ENCODE data around the gene VAMP2.
"Not testable (repeated sequence)": the region's sequence is repeated elsewhere in the genome, so short reads cannot be mapped to it uniquely, and the experiment has no call there.

Gene VAMP2

GRCh38 chr17:8186787-8187516 is 24.2 kb upstream of the VAMP2 start:
- H3K9me3 Mint-ChIP-seq = no peaks in the 10 kb centered on the region
- H3K27ac Mint-ChIP-seq = no peak overlapping the region
- no peaks in the 10 kb centered on the region for H3K27me3 Mint-ChIP-seq
- peaks cover 19% of the 10 kb centered on the region for H3K4me1 Mint-ChIP-seq
- no peaks in the 10 kb centered on the region for H3K36me3 Mint-ChIP-seq (ENCODE audit: low read depth)
- ATAC-seq (peak; percentile 70), DNase-seq (peak; percentile 95)
- H3K4me3 Mint-ChIP-seq = no peak overlapping the region

GRCh38 chr17:8186446-8186786 is 23.7 kb upstream of the VAMP2 start:
- Mint-ChIP-seq H3K4me1 (peaks cover 20% of the 10 kb centered on the region), H3K27ac (no peak overlapping the region), H3K4me3 (no peak overlapping the region), H3K9me3 (no peaks in the 10 kb centered on the region), H3K27me3 (no peaks in the 10 kb centered on the region), H3K36me3 (ENCODE audit: low read depth) (no peaks in the 10 kb centered on the region)
- ATAC-seq = no peak
- no peak for DNase-seq

- Mint-ChIP-seq H3K9me3 (no peaks in the 10 kb centered on the region), H3K4me1 (peaks cover 19% of the 10 kb centered on the region), H3K27me3 (no peaks in the 10 kb centered on the region), H3K4me3 (no peak overlapping the region), H3K27ac (no peak overlapping the region), H3K36me3 (ENCODE audit: low read depth) (no peaks in the 10 kb centered on the region)
- DNase-seq (peak; percentile 94), ATAC-seq (peak; percentile 14)
These were observed 23.1 kb upstream of the VAMP2 start for GRCh38 chr17:8185582-8186445.

GRCh38 chr17:8176998-8177731 is 14.4 kb upstream of the VAMP2 start:
- no peak for ATAC-seq
- Mint-ChIP-seq H3K9me3 (no peaks in the 10 kb centered on the region), H3K4me1 (peaks cover 50% of the 10 kb centered on the region), H3K36me3 (ENCODE audit: low read depth) (peaks cover 6% of the 10 kb centered on the region), H3K4me3 (peak overlapping the region; percentile 95), H3K27me3 (no peaks in the 10 kb centered on the region), H3K27ac (peak overlapping the region; percentile 82)
- no peak for DNase-seq

DNA sequence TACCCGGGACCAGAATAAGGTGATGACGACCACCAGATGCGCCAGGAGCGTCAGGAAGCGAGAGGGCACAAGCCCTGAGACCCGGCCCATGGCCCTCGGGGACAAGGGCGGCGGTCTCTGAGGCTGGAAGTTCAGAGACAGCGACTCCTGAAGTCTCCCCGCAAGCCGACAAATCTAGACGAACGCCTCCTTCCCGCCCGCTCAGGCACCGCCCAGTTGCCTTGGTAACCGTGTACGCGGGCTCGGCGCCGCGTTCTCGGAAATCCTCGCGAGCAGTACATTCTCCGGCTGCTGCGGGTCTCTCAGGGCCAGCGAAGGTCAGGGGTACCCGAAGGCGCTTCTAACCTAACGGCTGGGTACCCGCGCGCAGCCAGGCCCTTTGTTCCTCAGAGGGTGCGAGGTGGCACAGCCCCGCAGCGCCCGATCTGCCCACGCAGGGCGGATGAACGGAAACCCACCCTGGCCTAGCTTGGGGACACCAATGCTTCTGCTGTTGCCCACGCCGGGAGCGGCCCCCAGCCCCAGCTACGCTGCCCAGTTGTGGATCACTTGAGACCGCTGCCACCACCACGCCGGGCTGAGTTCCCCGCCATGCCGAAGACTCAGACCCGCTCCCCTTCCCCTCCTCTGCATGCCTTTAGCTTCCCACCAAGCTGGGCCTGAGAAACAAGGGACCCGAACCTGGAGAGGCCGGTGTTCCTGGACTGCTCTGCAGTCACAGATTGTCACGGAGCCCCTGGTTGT is 13.6 kb upstream of the VAMP2 start, which contains the start of gene TMEM107:
Gene TMEM107 (minus strand): TSS at position 184 of the 744 bp plus-strand sequence. CDS start 94 bp downstream, at position 90.
- H3K27me3 Mint-ChIP-seq = no peaks in the 10 kb centered on the region
- H3K4me1 Mint-ChIP-seq = peaks cover 51% of the 10 kb centered on the region
- no peaks in the 10 kb centered on the region for H3K9me3 Mint-ChIP-seq
- peak within 1 kb of the TSS; percentile 82 for H3K27ac Mint-ChIP-seq
- peak; percentile 90 for DNase-seq
- H3K36me3 Mint-ChIP-seq (ENCODE audit: low read depth) = peaks cover 6% of the 10 kb centered on the region
- H3K4me3 Mint-ChIP-seq = peak within 1 kb of the TSS; percentile 95
- peak; percentile 53 for ATAC-seq

DNA sequence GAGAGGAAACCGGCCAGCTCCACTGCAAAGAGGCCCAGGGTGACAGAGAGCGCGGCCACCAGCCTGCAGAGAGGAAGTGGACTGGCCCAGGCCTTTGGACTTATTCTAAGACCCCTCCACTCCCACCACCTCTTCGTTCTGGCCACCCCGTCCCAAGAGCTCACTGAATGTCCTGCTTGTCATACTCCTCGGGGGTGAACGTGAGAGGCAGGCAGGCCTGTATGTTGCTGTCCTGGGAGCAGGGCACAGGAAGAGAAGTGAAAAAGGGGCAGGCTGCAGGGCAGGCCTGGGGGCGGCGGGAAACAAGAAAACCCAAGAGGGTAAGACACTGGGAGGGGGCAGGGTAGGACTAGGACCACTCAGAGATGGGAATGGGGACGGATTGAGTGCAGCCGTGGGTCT is 13.0 kb upstream of the VAMP2 start:
- Mint-ChIP-seq H3K4me1 (peaks cover 50% of the 10 kb centered on the region), H3K27me3 (no peaks in the 10 kb centered on the region), H3K4me3 (peak overlapping the region; percentile 95), H3K36me3 (ENCODE audit: low read depth) (peaks cover 6% of the 10 kb centered on the region), H3K9me3 (no peaks in the 10 kb centered on the region), H3K27ac (peak overlapping the region; percentile 82)
- DNase-seq = no peak
- peak; percentile 4 for ATAC-seq

- Mint-ChIP-seq H3K27ac (peak overlapping the region; percentile 100), H3K36me3 (ENCODE audit: low read depth) (peaks cover 6% of the 10 kb centered on the region), H3K4me1 (peaks cover 50% of the 10 kb centered on the region), H3K9me3 (no peaks in the 10 kb centered on the region), H3K4me3 (peak overlapping the region; percentile 80), H3K27me3 (no peaks in the 10 kb centered on the region)
- ATAC-seq (no peak), DNase-seq (no peak)
These were observed 11.1 kb upstream of the VAMP2 start for GRCh38 chr17:8173871-8174322.

DNA sequence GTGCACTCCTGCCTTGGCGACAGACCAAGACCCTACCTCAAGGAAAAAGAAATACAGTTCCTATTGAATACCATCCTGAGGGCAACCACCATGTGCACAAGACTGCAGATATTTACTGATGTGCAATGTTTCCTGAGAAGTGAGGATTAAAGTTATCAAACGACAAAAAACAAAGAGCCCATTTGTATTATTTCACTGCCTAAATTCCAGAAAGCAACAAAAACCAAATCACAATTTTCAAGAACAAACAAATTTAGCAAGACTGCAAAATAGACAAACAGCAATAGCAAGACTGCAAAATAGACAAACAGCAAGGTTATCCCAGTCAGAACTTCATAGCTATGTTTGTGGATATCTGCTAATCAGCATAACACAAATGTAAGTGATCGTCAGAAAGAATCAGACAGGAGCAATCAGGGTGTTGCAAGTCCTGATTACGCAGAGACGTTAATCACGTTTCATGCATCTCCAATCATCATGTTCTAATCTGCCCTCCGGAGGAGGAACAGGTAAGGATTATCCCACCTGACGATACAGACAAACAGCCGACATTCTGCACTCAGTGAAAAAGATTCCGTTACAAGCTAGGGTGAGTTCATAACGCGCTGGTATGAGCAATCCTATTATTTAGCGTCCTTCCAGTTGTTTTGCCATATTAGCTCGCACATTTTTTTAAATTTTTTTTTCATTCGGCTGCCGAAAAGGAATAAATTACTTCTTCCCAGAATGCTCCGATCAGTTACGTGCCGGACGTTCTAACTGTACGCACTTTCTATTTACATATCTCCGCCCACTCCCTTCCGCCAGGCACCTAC is 10.5 kb upstream of the VAMP2 start:
- Mint-ChIP-seq H3K36me3 (ENCODE audit: low read depth) (peaks cover 6% of the 10 kb centered on the region), H3K4me1 (peaks cover 50% of the 10 kb centered on the region), H3K9me3 (no peaks in the 10 kb centered on the region), H3K27me3 (no peaks in the 10 kb centered on the region), H3K27ac (peak overlapping the region; percentile 100), H3K4me3 (peak overlapping the region; percentile 80)
- peak; percentile 75 for DNase-seq
- ATAC-seq = peak; percentile 91

DNA sequence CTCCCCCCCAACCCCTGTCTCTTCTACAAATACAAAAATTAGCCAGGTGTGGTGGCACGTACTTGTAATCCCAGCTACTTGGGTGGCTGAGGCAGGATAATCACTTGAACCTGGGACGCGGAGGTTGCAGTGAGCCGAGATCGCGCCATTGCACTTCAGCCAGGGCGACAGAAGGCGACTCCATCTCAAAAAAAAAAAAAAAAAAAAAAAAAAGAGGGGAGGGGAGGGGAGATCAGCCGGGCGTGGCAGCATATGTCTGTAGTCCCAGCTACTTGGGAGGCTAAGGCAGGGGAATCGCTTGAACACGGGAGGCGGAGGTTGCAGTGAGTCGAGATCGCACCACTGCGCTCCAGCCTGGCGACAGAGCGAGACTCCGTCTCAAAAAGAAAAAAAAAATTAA is 7.4 kb upstream of the VAMP2 start:
- H3K27ac Mint-ChIP-seq; H3K27me3 Mint-ChIP-seq; H3K36me3 Mint-ChIP-seq (ENCODE audit: low read depth); H3K9me3 Mint-ChIP-seq; H3K4me3 Mint-ChIP-seq; ATAC-seq; DNase-seq: not testable (repeated sequence)
- H3K4me1 Mint-ChIP-seq = peaks cover 37% of the 10 kb centered on the region

DNA sequence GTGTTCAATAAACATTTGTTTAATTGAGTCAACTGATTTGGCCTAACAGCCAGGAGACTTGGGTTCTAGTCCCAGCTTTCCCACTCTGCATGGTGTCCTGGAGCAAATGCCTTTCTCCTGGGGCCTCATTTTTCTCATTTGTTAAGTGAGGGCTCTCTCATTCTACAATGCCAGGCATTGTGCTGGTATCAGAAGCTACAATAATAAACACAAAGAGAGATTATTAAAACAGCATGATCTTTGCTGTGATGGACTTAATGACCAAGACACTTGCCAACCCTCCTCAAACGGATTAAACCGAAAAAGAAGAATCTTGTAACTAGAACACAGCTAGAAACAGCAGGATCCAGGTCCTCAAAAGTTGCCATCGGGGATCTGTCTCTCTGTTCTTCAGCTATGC is 4.8 kb upstream of the VAMP2 start:
- DNase-seq (no peak), ATAC-seq (no peak)
- peaks cover 33% of the 10 kb centered on the region for H3K4me1 Mint-ChIP-seq
- no peak overlapping the region for H3K27ac Mint-ChIP-seq
- H3K27me3 Mint-ChIP-seq = no peaks in the 10 kb centered on the region
- no peaks in the 10 kb centered on the region for H3K36me3 Mint-ChIP-seq (ENCODE audit: low read depth)
- H3K4me3 Mint-ChIP-seq = no peak overlapping the region
- H3K9me3 Mint-ChIP-seq = no peaks in the 10 kb centered on the region

GRCh38 chr17:8166731-8167130 is 4.0 kb upstream of the VAMP2 start:
- Mint-ChIP-seq H3K4me1 (peaks cover 35% of the 10 kb centered on the region), H3K27ac (no peak overlapping the region), H3K4me3 (no peak overlapping the region), H3K27me3 (no peaks in the 10 kb centered on the region), H3K9me3 (no peaks in the 10 kb centered on the region), H3K36me3 (ENCODE audit: low read depth) (peaks cover 2% of the 10 kb centered on the region)
- ATAC-seq (no peak), DNase-seq (no peak)

DNA sequence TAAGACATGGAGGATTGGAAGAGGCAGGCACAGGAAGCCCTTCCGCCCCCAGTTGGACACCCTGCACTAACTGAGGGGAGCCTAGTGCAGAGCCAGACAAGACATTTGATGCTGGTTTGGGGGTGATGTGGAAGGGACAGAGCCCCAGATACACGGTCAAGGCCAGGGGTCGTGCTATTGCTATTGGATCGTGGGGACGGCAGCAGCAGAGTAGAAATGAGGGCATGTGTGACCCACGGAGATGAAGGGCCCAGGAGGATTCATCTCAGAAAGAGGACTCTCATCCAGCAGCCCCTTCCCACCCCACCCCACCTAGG is 2.0 kb upstream of the VAMP2 start:
- H3K9me3 Mint-ChIP-seq = no peaks in the 10 kb centered on the region
- no peak for DNase-seq
- H3K36me3 Mint-ChIP-seq (ENCODE audit: low read depth) = peaks cover 18% of the 10 kb centered on the region
- H3K27ac Mint-ChIP-seq = peak overlapping the region; percentile 95
- no peaks in the 10 kb centered on the region for H3K27me3 Mint-ChIP-seq
- peaks cover 51% of the 10 kb centered on the region for H3K4me1 Mint-ChIP-seq
- no peak for ATAC-seq
- peak overlapping the region; percentile 81 for H3K4me3 Mint-ChIP-seq

DNA sequence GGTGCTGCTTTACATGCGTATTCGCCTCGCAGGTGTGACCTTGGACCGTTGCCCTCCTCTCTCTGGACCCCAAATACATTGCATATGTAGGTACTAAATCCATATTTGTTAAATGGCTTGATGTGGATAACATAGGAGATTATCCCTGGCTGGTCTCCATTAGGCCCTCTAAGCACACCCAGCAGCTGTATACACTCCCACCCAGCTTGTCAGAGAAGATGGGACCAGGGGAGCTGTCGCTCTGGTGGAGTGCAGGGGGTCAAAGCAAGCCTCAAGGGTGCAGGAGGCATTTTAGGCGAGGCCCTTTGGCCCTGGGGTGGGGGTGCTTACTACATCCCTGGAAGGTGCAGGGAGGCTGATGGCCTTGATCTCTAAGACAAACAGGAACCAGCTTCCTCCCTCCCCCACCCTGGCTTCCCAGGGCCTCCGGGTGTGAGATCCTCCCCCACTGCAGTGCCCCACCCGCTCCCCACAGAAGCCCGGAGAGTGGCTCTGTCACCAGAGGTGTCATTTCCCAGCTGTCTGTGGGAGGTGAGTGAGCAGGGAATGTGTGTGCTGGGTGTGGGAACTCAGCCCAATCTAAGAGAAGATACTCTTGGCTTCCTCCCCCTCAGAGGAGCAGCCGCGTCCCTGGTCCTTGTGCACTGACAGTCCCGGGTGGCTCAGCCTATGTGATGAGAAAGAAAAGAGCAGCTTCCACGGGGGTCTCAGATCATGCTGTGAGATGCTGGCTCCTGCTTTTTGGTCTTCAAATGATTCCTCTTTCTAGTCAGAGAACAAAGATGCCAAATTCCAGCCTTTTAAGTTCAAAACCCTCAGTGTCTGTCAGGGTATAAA is 1.4 kb upstream of the VAMP2 start:
- peak; percentile 67 for ATAC-seq
- no peaks in the 10 kb centered on the region for H3K9me3 Mint-ChIP-seq
- DNase-seq = peak; percentile 81
- H3K27ac Mint-ChIP-seq = peak overlapping the region; percentile 95
- no peaks in the 10 kb centered on the region for H3K27me3 Mint-ChIP-seq
- H3K4me3 Mint-ChIP-seq = peak overlapping the region; percentile 81
- peaks cover 57% of the 10 kb centered on the region for H3K4me1 Mint-ChIP-seq
- H3K36me3 Mint-ChIP-seq (ENCODE audit: low read depth) = peaks cover 23% of the 10 kb centered on the region
